Loucy (cell line): ENCODE data around the gene SRRM4.

ENCODE experiments used
- H2AFZ ChIP-seq: fragments of 200-600 bp; sonication (generic); 2 replicates; pipeline ENCODE4 v1.6.0; 2016; ENCODE audit warnings: antibody characterized with exemption, mild to moderate bottlenecking, low read length, moderate library complexity
- H3F3A ChIP-seq: fragments of 200-600 bp; 2 replicates; pipeline ENCODE4 v1.6.0; 2016; ENCODE audit warnings: antibody characterized with exemption, low read depth, mild to moderate bottlenecking
- H3K27me3 ChIP-seq: fragments of 200-600 bp; sonication (generic); 2 replicates; pipeline ENCODE4 v1.6.1; 2014; ENCODE audit warnings: low read length, mild to moderate bottlenecking; ENCODE audit not compliant: insufficient read depth, poor library complexity, severe bottlenecking
- H3K36me3 ChIP-seq: fragments of 200-600 bp; sonication (generic); 2 replicates; pipeline ENCODE4 v1.6.1; 2016; ENCODE audit warnings: low read length; ENCODE audit not compliant: insufficient read depth
- H3K4me1 ChIP-seq: fragments of 200-600 bp; sonication (generic); 2 replicates; pipeline ENCODE4 v1.5.1; 2014; ENCODE audit warnings: low read length, mild to moderate bottlenecking; ENCODE audit not compliant: insufficient read depth, poor library complexity, severe bottlenecking
- H3K4me2 ChIP-seq: fragments of 200-600 bp; sonication (generic); 2 replicates; pipeline ENCODE4 v1.6.0; 2014; ENCODE audit warnings: antibody characterized with exemption, low read length, low read depth, mild to moderate bottlenecking; ENCODE audit not compliant: poor library complexity, severe bottlenecking
- H3K4me3 ChIP-seq: fragments of 200-600 bp; sonication (generic); 2 replicates; pipeline ENCODE4 v1.5.1; 2014; ENCODE audit warnings: low read length, mild to moderate bottlenecking, mixed read lengths; ENCODE audit not compliant: poor library complexity, severe bottlenecking
- H3K79me2 ChIP-seq: fragments of 200-600 bp; sonication (generic); 2 replicates; pipeline ENCODE4 v1.6.1; 2014; ENCODE audit warnings: low read length; ENCODE audit not compliant: insufficient read depth
- H3K9ac ChIP-seq: fragments of 200-600 bp; sonication (generic); 2 replicates; pipeline ENCODE4 v1.6.0; 2014; ENCODE audit warnings: mild to moderate bottlenecking, low read depth, low read length, moderate library complexity; ENCODE audit not compliant: poor library complexity, severe bottlenecking
- H3K9me2 ChIP-seq: fragments of 200-600 bp; sonication (generic); replicated peaks from 2 replicates; pipeline ENCODE4 v1.6.1; 2016; ENCODE audit warnings: low read depth, low read length, mixed read lengths
- H3K9me3 ChIP-seq: fragments of 200-600 bp; sonication (generic); 2 replicates; pipeline ENCODE4 v1.6.1; 2014; ENCODE audit warnings: mild to moderate bottlenecking, antibody characterized with exemption, low read length, low read depth; ENCODE audit not compliant: insufficient read depth
- H4K20me1 ChIP-seq: fragments of 200-600 bp; sonication (generic); 2 replicates; pipeline ENCODE4 v1.6.0; 2014; ENCODE audit warnings: antibody characterized with exemption, low read length, mild to moderate bottlenecking; ENCODE audit not compliant: insufficient read depth, poor library complexity, severe bottlenecking
- CTCF ChIP-seq: fragments of 200-600 bp; sonication (generic); conservative IDR thresholded peaks from 2 replicates; pipeline ENCODE4 v1.5.1; 2014; ENCODE audit warnings: mild to moderate bottlenecking, antibody characterized with exemption, low read length
- EZH2phosphoT487 ChIP-seq: fragments of 200-600 bp; IDR thresholded peaks from 2 replicates; pipeline ENCODE4 v1.6.1; 2018; ENCODE audit warnings: antibody characterized with exemption, mild to moderate bottlenecking, moderate library complexity, borderline replicate concordance

SRRM4 gene

GRCh38 chr12:119075918-119076317 lies 94.6 kb downstream of the SRRM4 start:
- TF ChIP-seq CTCF (no peak), EZH2phosphoT487 (no peak)
- no peaks in the 10 kb centered on the region for H3K4me1 ChIP-seq
- H3K4me2 ChIP-seq: no peak overlapping the region
- no peak overlapping the region for H3K9ac ChIP-seq
- no peaks in the 10 kb centered on the region for H3K36me3 ChIP-seq
- H3K9me3 ChIP-seq: no peaks in the 10 kb centered on the region
- H3K79me2 ChIP-seq: no peaks in the 10 kb centered on the region
- no peaks in the 10 kb centered on the region for H4K20me1 ChIP-seq
- H2AFZ ChIP-seq: no peak overlapping the region
- no peaks in the 10 kb centered on the region for H3F3A ChIP-seq
- H3K27me3 ChIP-seq: no peaks in the 10 kb centered on the region
- H3K9me2 ChIP-seq: no peaks in the 10 kb centered on the region; the same call in 1 of the 2 replicates
- H3K4me3 ChIP-seq: no peak overlapping the region

DNA sequence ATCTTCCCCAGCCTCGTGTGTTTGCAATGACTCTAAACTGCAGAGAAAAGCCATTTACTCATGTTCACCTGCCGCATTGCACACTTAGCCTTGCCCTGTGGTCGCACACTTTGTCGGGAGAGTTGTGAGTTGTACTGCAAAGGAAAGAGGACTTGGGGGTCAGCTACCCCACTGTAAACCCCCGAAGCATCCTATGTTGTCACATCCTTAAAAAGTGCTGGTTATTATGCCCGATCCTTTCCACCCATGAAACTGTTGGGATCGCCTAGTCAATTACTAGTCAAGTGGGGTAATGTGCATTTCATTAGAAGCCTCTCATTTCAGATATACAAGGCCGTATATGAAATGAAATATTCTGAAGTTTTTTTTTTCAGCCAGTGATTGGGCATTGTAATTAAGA lies 98.2 kb downstream of the SRRM4 start:
- Histone ChIP-seq H3K9me2 (no peaks in the 10 kb centered on the region; the same call in 1 of the 2 replicates), H3K9ac (no peak overlapping the region), H4K20me1 (no peaks in the 10 kb centered on the region), H3K27me3 (no peaks in the 10 kb centered on the region), H3K9me3 (no peaks in the 10 kb centered on the region), H3K36me3 (no peaks in the 10 kb centered on the region), H3K4me3 (no peak overlapping the region), H3K4me1 (no peaks in the 10 kb centered on the region), H2AFZ (no peak overlapping the region), H3F3A (no peaks in the 10 kb centered on the region), H3K4me2 (no peak overlapping the region), H3K79me2 (no peaks in the 10 kb centered on the region)
- TF ChIP-seq CTCF (no peak), EZH2phosphoT487 (no peak)

DNA sequence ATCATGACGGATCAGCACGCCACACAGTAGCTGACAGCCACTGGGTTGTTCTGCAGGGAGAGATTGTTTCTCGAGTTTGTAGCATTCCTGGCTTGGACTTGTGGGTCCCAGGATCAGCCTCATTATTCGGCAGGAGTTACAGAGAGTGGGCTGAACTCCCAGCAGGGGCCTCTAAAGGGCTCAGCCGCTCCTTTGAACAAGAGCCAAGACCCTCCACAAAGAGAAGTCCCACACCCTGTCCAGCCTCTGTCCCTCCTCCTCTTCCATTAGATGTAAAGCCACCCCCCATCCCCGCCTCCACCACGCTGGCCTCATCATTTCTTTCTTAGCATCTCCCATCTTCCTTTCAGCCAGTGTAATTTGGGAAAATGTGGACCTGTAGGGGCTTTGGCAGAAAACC lies 100.7 kb downstream of the SRRM4 start:
- H3K9ac ChIP-seq: no peak overlapping the region
- H3K27me3 ChIP-seq: no peaks in the 10 kb centered on the region
- H3K36me3 ChIP-seq: no peaks in the 10 kb centered on the region
- H2AFZ ChIP-seq: no peak overlapping the region
- H3K4me2 ChIP-seq: no peak overlapping the region
- no peaks in the 10 kb centered on the region for H3K9me3 ChIP-seq
- no peaks in the 10 kb centered on the region for H3F3A ChIP-seq
- H4K20me1 ChIP-seq: no peaks in the 10 kb centered on the region
- no peaks in the 10 kb centered on the region for H3K4me1 ChIP-seq
- H3K79me2 ChIP-seq: no peaks in the 10 kb centered on the region
- no peak for TF ChIP-seq CTCF
- TF ChIP-seq EZH2phosphoT487: no peak
- no peaks in the 10 kb centered on the region; the same call in 1 of the 2 replicates for H3K9me2 ChIP-seq
- no peak overlapping the region for H3K4me3 ChIP-seq
